Measurements from ENCODE around the gene FCRLB.
"Not testable (repeated sequence)": the region's sequence is repeated elsewhere in the genome, so short reads cannot be mapped to it uniquely, and the experiment has no call there.

FCRLB gene

DNA sequence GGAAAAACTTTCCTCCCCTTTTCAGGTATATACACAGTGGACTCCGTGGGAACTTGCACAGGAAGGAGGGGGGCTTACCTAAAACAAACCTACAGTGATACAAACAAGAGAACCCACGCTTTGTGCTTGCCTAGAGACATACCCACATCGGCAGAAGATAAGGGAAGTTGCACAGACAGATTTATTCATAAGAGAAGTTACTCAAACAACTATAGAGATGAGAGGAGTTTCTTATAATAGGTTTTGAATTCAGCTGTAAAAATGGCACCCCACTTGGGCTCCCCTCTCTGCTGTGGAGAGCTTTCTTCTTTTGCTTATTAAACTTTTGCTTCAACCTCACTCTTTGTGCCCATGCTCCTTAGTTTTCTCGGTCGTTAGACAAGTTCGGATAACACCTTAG is 26.5 kb downstream of the FCRLB start:
- DNase-seq = no peak

DNA sequence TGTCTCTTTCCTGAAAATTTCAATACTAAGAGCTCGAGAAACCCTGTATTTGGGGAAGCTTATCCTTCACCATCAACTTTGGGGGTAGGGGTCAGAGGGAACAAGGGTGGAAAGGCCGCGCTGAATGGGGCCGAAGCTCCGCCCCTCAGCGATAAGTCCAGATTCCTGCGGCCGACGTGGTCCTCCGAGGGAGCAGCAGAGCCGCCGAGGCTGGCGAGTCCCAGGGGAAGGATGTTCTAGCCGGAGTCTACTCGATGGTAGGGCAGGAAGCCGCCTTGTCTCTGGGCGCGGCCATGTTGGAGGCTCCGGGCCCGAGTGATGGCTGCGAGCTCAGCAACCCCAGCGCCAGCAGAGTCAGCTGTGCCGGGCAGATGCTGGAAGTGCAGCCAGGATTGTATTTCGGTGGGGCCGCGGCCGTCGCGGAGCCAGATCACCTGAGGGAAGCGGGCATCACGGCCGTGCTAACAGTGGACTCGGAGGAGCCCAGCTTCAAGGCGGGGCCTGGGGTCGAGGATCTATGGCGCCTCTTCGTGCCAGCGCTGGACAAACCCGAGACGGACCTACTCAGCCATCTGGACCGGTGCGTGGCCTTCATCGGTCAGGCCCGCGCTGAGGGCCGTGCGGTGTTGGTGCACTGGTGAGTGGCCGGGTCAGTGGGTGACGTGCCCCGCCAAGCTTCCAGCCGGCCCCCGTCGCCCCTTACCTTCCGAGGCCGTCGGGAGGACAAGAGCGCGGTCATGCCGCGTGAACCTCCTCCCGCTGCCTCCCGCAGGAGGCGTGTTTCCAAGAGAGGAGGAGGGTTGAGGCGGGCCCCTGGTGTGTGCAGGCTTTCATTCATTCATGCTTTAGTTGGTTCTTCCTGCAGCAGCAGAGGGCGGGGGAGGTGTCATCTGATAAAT is 28.4 kb downstream of the FCRLB start, which contains the start of gene DUSP12:
Gene DUSP12 (plus strand): TSS at position 278 of the 899 bp plus-strand sequence. CDS start 16 bp downstream, at position 294.
- DNase-seq = peak; percentile 83

DNA sequence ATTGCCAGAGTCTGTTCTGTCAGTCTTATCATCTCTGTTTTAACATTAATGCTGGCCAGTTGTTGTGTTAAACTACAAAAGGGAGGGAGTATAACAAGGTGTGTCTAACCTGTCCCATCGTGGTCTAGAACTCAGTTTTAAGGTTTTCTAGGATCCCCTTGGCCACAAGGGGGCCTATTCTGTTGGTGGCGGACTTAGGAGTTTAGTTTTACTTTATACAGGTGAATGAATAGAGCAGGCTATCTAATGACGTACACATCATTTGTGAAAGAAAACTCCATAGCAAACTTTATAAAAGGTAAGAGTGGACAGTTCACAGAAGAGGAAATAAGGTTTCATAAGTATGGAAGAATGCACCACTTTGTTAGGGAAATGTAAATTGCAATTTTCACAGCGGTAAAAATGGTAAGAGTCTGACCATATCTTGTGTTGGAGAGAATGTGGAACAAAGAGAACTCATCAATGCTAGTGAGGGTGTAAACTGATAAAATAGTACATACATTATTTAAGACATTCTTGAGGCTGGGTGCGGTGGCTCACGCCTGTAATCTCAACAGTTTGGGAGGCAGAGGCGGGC is 42.3 kb downstream of the FCRLB start:
- peak; percentile 35 for DNase-seq

DNA sequence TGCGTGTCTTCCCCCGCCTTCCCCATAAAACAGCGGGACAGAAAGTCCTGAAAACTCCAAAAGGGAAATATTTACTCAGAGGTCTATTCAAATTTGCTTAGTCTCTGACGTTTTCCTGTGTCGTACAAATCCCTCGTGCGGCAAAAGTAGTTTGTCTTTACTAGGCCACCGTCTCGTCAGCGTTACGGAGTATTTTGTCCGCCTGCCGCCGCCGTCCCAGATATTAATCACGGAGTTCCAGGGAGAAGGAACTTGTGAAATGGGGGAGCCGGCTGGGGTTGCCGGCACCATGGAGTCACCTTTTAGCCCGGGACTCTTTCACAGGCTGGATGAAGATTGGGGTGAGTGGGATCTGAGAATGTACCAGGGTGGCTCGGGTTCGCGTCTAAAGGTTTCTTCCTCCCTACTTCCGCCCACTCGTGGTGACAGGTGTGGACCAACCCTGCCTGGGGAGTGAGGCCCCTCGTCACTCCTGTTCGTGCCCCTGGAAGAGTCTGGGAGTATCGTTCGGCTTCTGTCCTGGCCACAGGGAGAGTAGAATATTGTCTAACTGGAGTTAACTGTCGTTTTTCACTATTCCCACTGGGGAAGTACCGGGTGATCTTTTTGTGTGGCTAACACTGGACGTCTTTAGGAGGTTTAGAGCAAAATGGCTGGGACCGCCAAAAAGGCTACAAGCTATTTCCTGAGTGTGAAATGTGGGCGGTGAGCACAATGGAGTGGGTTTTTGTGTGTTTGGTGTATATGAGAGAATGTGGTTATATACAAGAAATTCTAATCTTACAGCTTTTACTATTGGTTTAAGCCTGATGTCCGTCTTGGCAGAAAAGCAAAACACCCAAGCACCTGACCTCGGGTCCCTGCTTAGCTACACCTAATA is 45.0 kb downstream of the FCRLB start, which contains the start of gene ATF6:
Gene ATF6 (plus strand): TSS at position 219 of the 880 bp plus-strand sequence. CDS start 41 bp downstream, at position 260.
- peak; percentile 75 for DNase-seq

DNA sequence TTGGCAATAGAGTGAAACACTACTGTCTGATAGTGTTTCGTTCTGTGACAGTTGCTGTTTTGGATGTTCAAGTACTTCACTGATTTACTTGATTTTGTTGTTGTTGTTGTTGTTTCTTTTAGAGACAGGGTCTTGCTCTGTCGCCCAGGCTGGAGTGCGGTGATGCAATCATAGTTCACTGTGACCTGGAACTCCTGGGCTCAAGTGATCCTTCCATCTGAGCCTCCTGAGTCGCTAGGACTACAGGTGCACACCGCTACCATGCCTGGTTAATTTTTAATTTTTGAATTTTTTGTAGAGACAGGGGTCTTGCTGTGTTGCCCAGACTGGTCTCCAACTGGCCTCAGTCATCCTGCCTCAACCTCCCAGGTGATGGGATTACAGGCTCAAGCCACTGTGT is 47.1 kb downstream of the FCRLB start:
- DNase-seq = no peak

DNA sequence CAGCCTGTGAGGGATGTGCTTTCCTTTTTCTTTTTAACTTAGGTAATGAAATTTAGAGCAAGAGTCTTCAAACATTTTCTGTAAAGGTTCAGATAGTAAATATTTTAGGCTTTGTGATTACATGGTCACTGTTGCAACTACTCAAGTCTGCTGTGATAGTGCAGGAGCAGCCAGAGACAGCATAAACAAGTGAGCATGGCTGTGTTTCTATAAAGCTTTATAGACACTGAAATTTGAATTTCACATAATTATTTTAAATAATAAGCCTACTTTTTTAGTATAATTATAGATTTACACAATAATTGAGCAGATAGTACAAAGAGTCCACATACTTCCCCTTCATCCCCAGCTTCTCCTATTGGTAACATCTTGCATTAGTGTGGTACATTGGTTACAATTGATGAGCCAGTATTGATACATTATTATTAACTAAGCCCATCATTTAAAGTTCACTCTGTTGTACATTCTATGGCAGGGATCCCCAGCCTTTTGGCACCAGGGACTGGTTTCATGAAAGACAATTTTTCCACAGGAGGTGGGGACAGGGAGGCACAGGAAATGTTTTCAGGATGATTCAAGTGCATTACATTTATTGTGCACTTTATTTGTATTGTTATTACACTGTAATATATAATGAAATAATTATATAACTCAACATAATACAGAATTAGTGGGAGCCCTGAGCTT is 47.8 kb downstream of the FCRLB start:
- DNase-seq = no peak

DNA sequence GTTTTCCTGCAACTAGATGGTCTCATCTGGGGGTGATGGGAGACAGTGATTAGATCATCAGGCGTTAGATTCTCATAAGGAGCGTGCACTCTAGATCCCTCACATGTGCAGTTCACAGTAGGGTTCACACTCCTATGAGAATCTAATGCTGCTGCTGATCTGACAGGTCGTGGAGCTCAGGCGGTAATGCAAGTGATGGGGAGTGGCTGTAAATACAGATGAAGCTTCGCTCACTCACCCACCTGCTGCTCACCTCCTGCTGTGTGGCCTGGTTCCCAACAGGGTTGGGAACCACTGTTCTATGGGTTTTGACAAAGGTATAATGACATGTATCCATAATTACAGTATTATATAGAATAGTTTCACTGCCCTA is 48.3 kb downstream of the FCRLB start:
- not testable (repeated sequence) for DNase-seq

DNA sequence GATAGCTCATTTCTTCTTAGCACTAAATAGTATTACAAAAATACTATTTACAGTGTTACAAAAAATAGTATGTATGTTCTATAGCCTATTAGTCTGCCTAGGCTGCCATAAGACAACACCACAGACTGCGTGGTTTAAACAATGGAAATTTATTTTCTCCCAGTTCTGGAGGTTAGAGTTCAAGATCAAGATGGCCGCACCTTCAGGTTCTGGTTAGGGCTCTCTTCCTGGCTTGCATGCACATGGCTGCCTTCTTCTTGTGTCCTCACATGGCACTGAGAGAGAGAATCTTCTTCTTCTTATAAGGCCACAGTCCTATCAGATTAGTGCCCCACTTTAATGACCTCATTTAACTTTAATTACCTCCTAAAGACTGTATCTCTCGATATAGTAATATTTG is 48.9 kb downstream of the FCRLB start:
- no peak for DNase-seq

DNA sequence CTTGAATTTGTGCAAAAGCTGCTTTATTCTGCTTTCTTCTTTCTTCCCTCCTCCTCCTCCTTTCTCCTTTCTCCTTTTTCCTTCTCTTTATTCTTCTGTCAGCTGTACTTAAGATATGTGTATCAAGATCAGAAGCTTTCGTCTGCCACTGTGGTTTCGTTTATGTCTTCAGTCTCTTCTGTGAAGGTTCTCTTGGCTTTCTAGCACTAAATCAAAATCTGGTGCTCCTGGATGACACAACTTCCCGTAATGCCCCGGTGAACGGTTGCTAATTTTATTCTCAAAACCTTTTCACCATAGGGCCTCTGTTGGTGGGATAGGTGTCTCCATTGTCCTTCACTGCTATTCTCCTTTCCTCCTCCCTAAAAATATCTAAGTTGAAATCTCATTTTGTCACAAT is 49.8 kb downstream of the FCRLB start:
- DNase-seq = no peak

DNA sequence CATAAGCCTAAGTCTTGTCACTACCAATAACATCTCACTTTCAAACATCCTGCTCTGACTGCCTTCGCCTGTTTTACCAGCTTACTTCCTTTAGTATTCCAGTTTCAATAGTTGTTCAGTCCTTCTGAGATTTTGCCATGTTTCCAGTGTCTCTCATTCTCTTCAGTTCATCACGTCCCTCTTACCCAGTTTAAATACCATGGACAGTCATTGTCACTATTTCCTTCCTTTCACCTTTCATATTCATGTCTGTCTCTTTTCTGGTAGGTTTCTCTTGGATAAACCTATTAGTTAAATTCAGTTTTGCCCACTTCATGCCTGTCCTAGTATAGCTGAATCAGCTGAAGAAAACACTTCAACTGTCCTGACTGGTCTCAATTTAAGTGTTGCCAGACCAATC is 50.6 kb downstream of the FCRLB start:
- no peak for DNase-seq

DNA sequence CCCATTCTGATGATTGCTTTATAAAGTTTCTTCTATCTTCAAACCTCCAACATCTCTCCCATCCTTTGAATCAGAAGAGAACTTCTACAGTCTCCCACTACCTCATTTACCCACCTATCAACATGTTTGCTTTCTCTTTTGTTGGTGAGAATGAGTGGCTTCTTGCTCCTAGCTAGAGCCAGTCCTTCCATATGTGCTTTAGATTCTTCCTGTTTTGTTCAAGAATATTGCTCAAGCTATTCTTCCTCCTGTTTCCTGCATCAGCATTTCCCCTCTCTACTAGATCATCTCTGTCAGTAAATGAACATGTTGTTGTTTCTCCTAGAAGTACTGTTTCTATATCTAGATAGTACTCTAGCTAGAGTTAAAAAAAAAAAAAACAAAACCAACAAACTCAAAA is 51.1 kb downstream of the FCRLB start:
- DNase-seq = no peak

DNA sequence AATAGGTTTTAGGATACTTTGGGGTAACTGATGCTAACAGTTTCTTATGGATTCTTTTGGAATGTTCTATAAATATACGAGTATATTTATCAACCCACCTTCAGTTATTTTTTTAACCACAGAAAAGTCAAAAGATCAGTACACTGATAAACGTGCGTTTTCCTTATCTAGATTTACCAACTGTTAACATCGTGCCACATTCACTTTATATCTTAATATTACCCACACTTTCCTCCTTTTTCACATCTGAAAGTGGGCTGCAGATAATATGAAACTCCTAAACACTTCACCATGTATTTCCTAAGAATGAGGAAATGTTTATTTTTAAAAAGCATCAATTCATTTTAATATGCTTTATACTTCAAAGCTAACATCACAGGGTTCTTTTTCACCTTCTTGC is 52.4 kb downstream of the FCRLB start:
- DNase-seq = no peak

DNA sequence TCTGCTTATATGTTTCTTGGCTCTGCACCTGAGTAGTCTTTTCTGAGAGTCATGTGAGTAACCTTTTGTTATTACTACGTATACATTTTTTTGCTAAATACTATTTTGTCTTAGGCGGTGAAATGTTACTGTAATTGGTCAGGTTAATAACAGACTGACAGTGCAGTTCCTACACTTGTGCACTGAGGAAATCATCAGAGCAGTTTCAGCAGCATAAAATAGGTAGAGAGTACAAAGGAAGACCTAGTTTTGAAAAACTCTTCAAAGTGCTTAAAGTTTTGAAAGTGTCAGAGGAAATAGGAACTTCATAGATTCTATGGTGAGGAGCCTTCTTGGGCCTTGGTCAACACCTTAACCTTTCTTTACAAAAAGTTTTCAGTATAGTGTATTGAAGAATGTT is 55.9 kb downstream of the FCRLB start:
- DNase-seq = no peak

Data from stimulated activated CD4-positive, alpha-beta T cell treated with anti-CD3 and anti-CD28 coated beads, Interleukin-4, amount 100 ng/mL, for 1 hour (primary cell).